GM19238 (cell line): ENCODE results near the gene CDH12.

Experiments
- DNase-seq: peaks from one replicate; pipeline ENCODE4 v3.0.0; 2011; ENCODE audit warnings: low spot score; ENCODE audit not compliant: insufficient read length

The CDH12 gene

GRCh38 chr5:21773456-21773855, 1079.7 kb downstream of the CDH12 start:
- no peak for DNase-seq

- DNase-seq = no peak
Measured at GRCh38 chr5:21765406-21765805, 1087.7 kb downstream of the CDH12 start.

- no peak for DNase-seq
Measured at GRCh38 chr5:21739096-21739495, 1114.0 kb downstream of the CDH12 start.

- no peak for DNase-seq
Measured at GRCh38 chr5:21723500-21723899, 1129.6 kb downstream of the CDH12 start.

- no peak for DNase-seq
Measured at GRCh38 chr5:21711866-21712758, 1141.0 kb downstream of the CDH12 start.

- no peak for DNase-seq
Measured at GRCh38 chr5:21709770-21710169, 1143.4 kb downstream of the CDH12 start.

- DNase-seq = no peak
Measured at GRCh38 chr5:21704974-21705668, 1148.0 kb downstream of the CDH12 start.

- DNase-seq = no peak
Measured at GRCh38 chr5:21701317-21701716, 1151.8 kb downstream of the CDH12 start.
